ENCODE measurements around the gene HHAT.
A peak's percentile ranks its signal among the peaks of the same experiment; 100 is the strongest.

Gene HHAT

GRCh38 chr1:210455840-210456603, 127.3 kb downstream of the HHAT start:
- intact Hi-C loops (cut with DNase I) = loop anchor here (10.0 kb wide), 1 partner anchor 119 kb away; no protein-coding TSS in a partner anchor
- no peak for DNase-seq

GRCh38 chr1:210456731-210457255, 128.1 kb downstream of the HHAT start:
- intact Hi-C loops (cut with DNase I) = loop anchor here (10.0 kb wide), 1 partner anchor 118 kb away; no protein-coding TSS in a partner anchor

GRCh38 chr1:210457568-210457967, 128.9 kb downstream of the HHAT start:
- intact Hi-C loops (cut with DNase I) = loop anchor here (10.0 kb wide), 1 partner anchor 117 kb away; no protein-coding TSS in a partner anchor
- DNase-seq = no peak

More at GRCh38 chr1:210456731-210457255, 128.1 kb downstream of the HHAT start:
- DNase-seq = no peak

DNA sequence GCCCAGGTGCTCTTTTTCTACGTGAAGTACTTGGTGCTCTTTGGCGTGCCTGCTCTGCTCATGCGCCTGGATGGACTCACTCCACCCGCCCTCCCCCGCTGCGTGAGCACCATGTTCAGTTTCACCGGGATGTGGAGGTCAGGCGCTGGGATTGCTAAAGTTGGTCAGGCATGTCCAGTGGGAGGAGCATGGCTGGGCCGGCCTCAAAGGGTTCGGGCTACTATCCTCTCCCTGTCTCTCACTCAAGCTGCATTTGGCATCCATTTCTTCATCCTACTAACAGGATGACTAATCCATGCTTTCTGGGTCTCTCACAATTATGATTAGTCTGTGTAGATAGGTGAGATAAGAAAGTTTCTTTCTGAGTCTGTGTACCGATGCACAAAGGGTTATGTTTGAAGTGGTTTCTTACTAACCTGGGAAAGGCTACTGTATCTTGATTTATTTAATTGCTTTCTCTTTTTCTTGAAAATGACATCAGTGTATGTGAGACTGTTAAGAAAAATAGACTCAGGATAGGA, 135.9 kb downstream of the HHAT start:
- no peak for DNase-seq
- intact Hi-C loops (cut with DNase I) = no loop called here

DNA sequence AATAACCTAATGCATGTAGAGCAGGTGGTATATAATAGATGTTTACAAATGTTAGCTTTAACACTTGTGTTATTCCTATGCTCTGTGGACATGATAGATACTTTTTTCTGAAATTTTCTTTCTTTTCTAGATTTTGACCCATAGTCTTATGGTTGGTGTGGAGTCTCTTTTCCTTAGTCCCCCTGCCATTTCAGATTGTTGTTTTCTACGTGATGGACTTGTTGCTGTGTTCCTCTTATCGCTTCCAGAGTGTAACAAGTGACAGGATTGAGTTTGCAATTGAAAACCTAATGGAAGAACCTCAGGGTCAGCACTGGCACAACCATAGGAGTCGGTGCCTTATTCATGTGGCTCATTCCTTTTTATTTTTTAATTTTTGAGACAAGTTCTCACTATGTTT, 136.4 kb downstream of the HHAT start:
- intact Hi-C loops (cut with DNase I) = no loop called here
- no peak for DNase-seq

GRCh38 chr1:210467440-210468043, 138.8 kb downstream of the HHAT start:
- intact Hi-C loops (cut with DNase I) = no loop called here
- no peak for DNase-seq

DNA sequence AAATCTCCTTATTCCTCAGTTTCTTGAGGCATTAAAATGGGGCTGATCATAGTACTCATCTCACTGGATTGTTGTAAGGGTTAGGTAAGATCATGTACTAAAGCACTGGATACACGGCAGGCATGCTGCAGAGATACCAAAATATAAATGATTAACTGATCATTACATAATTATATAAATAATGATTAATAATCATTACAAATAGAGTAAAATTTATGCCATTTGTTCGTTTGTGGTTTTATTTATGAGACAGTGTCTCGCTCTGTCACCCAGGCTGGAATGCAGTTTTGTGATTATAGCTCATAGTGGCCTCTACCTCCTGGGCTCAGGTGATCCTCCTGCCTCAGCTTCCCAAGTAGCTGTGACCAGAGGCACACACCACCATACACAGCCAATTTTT, 140.7 kb downstream of the HHAT start:
- no peak for DNase-seq
- intact Hi-C loops (cut with DNase I) = no loop called here

DNA sequence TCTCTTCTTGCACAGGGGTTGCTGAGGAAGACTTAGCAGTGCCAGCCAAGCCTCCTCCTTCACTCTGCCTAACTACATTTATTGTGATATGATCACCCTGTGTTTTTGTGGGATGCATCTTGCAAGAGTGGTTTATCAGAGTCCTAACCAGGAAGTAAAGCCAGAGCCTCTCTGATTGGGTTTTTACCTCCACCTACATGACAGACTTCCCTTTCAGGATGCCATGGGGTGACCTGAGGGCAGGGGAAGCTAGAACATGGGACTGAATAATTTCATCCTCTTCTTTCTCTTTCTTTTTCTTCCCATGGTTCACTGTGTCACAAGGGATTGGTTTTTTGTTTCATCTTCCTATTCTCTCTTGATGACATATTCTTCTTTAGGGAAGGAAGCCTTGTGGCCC, 146.6 kb downstream of the HHAT start:
- no peak for DNase-seq
- intact Hi-C loops (cut with DNase I) = no loop called here

DNA sequence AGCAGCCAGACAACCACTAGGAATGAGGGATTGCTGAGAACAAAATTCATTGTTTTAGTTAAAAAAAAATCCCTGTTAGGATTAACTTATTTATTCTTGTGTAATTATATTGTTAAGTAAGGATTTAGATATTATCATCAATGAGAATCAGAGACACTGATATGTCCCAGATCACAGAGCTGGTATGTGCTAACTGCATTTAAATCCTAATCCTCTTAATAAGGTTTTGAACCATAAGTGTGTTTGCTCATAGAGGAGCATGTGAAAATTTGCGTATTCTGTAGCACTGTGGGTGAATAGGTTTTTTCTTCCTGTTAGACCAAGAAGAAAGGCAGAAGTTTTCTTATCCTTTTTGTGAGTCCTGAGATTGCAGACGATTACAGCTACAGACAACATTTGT, 147.1 kb downstream of the HHAT start:
- intact Hi-C loops (cut with DNase I) = no loop called here
- DNase-seq = no peak

DNA sequence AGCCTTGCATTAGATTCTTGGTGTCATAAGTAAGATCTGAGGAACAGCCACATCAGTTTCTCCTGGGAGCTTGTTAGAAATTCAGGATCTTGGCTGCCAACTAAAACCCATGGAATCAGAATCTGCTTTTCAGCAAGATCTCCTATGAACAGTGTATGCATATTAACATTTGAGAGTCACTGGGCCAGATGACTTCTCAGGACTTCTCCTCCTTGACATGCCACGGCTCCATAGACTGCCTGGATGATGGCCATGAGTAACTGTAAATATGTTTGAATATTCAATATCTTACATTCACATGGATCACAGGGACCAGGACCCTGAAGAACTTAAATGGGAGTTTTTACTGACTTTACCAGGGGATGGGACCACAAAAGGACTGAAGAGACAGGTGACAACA, 148.0 kb downstream of the HHAT start:
- DNase-seq = no peak
- intact Hi-C loops (cut with DNase I) = no loop called here

DNA sequence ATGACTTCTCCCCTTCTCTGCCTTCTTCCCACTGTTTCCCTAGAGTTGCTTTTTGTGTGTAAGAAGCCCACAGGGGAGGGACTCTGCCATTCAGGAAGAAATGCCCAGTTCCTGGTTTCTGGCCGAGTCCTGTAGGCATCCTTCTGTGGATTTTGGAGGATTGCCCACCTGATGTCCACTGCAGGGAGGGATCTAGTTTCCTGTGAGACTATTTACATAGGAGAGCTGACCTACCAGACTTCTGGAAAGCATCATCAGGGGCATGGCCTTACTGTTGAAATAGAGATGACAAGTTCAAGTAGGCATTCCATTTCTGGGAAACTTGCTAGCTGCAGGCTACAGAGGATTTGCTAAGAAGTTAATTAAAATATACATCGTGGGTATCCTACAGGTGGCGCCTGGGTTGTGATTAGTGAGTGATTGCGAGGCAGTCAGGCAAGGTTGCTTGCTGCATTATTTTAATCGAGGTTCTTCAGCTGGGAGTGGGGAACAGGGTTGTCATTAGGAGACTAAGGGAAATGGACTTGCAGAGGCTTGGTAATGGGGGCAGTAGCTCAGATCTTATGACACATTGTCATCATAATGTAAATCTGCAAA, 148.7 kb downstream of the HHAT start:
- intact Hi-C loops (cut with DNase I) = no loop called here
- no peak for DNase-seq

DNA sequence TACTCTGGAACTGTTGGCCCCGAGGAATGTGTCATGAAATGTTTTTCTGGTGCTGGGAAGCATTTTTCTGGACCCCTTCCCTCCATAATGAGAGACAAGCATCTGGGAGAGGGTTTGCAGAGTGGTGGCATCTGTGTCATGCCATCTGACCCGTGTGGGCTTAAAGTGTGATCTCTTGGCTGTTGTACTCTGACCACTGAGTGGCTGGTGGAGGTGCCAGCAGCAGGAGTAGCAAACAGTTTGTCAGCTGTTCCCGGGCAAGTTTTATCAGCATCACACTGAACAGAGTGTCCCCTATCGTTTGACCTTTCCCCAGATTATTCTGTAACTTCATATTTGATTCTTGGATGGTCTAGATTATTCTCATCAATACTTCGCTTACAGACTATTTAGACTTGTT, 150.1 kb downstream of the HHAT start:
- intact Hi-C loops (cut with DNase I) = no loop called here
- no peak for DNase-seq

GRCh38 chr1:210482491-210482890, 153.8 kb downstream of the HHAT start:
- intact Hi-C loops (cut with DNase I) = no loop called here
- no peak for DNase-seq

- DNase-seq = peak in 1 of 42 donors; percentile 7
- intact Hi-C loops (cut with DNase I) = no loop called here
These were observed 154.4 kb downstream of the HHAT start for GRCh38 chr1:210482945-210483617.

- intact Hi-C loops (cut with DNase I) = no loop called here
- no peak for DNase-seq
These were observed 155.1 kb downstream of the HHAT start for GRCh38 chr1:210483821-210484220.

- DNase-seq = no peak
- intact Hi-C loops (cut with DNase I) = no loop called here
These were observed 158.3 kb downstream of the HHAT start for GRCh38 chr1:210487021-210487420.

DNA sequence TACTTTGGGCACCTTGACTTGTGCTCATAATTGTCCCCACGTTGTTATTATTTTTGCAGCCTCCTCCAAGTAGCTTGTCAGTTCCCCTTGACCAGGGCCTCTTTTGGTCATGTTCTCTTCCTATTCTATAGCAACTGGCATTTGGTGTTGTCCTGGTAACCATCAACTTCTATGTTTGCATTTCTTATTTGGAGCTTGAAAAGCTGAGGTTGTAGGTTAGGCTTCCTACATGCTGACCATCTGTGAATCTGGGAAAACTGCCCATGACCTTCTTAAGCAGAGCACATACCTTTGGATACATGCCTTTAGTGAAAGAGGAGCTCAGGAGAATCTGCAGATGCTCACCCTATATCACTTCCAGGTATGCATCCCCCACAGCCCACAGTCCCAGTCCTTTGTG, 160.8 kb downstream of the HHAT start:
- DNase-seq = no peak
- intact Hi-C loops (cut with DNase I) = no loop called here

DNA sequence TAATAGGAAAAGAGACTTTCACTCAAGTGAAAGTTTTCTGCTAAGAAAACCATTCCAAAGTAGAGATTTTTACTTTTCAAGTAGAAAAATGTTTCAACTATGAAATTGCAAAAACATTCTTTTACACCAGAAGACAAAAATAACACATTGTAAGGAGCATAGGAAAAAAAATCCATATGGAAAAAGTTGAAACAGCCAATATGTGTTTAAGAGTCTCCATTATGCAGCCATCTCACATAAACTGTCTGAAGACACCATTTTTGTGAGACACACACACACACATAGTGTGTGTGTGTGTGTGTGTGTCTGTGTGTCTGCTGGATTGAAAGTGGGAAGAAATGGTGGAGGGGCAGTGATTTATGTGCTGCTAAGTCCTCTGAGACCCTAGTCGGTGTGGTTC, 162.1 kb downstream of the HHAT start:
- no peak for DNase-seq
- intact Hi-C loops (cut with DNase I) = no loop called here

DNA sequence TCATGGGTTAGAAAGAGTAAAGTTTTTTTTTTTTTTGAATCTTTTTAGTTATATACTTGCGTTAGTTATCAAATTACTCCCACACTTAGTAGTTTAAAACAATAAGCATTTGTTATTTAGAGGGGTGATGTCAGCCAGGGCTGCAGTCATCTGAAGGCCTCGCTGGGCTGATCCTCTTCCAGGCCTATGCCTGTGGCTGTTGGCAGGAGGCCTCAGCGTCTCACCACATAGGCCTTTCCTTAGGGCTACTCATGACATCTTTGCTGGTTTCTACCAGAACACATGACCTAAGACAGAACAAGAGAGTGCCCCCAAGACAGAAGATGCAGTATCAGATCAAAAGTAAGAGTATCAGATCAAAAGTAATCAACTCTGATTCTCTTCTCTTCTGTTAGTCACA, 167.4 kb downstream of the HHAT start:
- DNase-seq = peak; percentile 7 to 78 (median 50)
- intact Hi-C loops (cut with DNase I) = no loop called here

Measured in head of caudate nucleus (tissue), 42 donors.